ENCODE data around the gene CZIB. TPM values are rescaled to one million over a fixed set of nuclear protein-coding genes. Genes with fewer than 3 reads are reported as not detected.
A peak's percentile ranks its signal among the peaks of the same experiment; 100 is the strongest.

CZIB gene
- total and polyA plus RNA-seq, 2 of the 13 experiments (the other 11 are each of a cell fraction or from before 2014, with no cell fraction given): 49.2 to 67.0 TPM

- TF ChIP-seq ZSCAN31 (CRISPR knock-in tag; IDR thresholded peaks at IDR 0.05; ENCODE audit: low read depth) (peak; percentile 13; the same call in 1 of the 2 replicates), ZNF33A (CRISPR knock-in tag; IDR thresholded peaks at IDR 0.05; ENCODE audit: borderline replicate concordance) (no peak), BCL3 (CRISPR knock-in tag; IDR thresholded peaks at IDR 0.05) (peak; percentile 16; the same call in 1 of the 2 replicates), HDAC1 (CRISPR knock-in tag; IDR thresholded peaks at IDR 0.05) (0 out of 2 replicates have a peak, but pooled peaks have one; percentile 33), MTA3 (CRISPR knock-in tag; IDR thresholded peaks at IDR 0.05) (no peak), DMAP1 (CRISPR knock-in tag; IDR thresholded peaks at IDR 0.05) (no peak), NR2C2 (CRISPR knock-in tag; IDR thresholded peaks at IDR 0.05; ENCODE audit: borderline replicate concordance) (peak; percentile 8; the same call in 1 of the 2 replicates), ZNF713 (CRISPR knock-in tag; IDR thresholded peaks at IDR 0.05) (no peak), MEF2D (CRISPR knock-in tag; IDR thresholded peaks at IDR 0.05) (0 out of 2 replicates have a peak, but pooled peaks have one; percentile 18), NKX3-1 (CRISPR knock-in tag; IDR thresholded peaks at IDR 0.05) (no peak; the same call in 1 of the 2 replicates), CHD4 (IDR thresholded peaks at IDR 0.05; ENCODE audit: borderline replicate concordance, low read length) (peak; percentile 67; the same call in 1 of the 2 replicates), ZNF687 (CRISPR knock-in tag; IDR thresholded peaks at IDR 0.05) (peak; percentile 91), ARID5B (CRISPR knock-in tag; IDR thresholded peaks at IDR 0.05) (peak; percentile 5; the same call in 1 of the 2 replicates), ZNF691 (CRISPR knock-in tag; IDR thresholded peaks at IDR 0.05; ENCODE audit: borderline replicate concordance, low read depth) (peak; percentile 74), KDM5A (IDR thresholded peaks at IDR 0.05; ENCODE audit: borderline replicate concordance, low read length) (0 out of 2 replicates have a peak, but pooled peaks have one; percentile 23), TP53 (CRISPR knock-in tag; conservative IDR thresholded peaks at IDR 0.05) (no peak), ZNF776 (CRISPR knock-in tag; IDR thresholded peaks at IDR 0.05) (peak; percentile 68; the same call in 1 of the 2 replicates), SOX13 (IDR thresholded peaks at IDR 0.05) (no peak), SOX13 (CRISPR knock-in tag; conservative IDR thresholded peaks at IDR 0.05 in 1 of 2, IDR thresholded peaks at IDR 0.05 in 1 of 2) (no peak)
Observed at GRCh38 chr1:53196485-53197290, 23.7 kb downstream of the CZIB start, which contains the start of gene CPT2 (continued).

Measured in HepG2 (cell line).